CD4-positive, alpha-beta T cell treated with Interleukin-15 for 1 hour (primary cell): Measurements from ENCODE around the gene BTRC.

ENCODE experiments used
- DNase-seq: peaks from one replicate; pipeline ENCODE4 v3.0.0-alpha.2; 2020

The BTRC gene

GRCh38 chr10:101550965-101551364 is 197.0 kb downstream of the BTRC start:
- DNase-seq: no peak

GRCh38 chr10:101552442-101552841 is 198.5 kb downstream of the BTRC start:
- DNase-seq: no peak

GRCh38 chr10:101557541-101557940 is 203.6 kb downstream of the BTRC start:
- no peak for DNase-seq

- DNase-seq: no peak
These were observed 204.2 kb downstream of the BTRC start for GRCh38 chr10:101558204-101558603.

GRCh38 chr10:101558671-101559595 is 205.0 kb downstream of the BTRC start:
- no peak for DNase-seq

- DNase-seq: no peak
These were observed 205.8 kb downstream of the BTRC start for GRCh38 chr10:101559596-101560297.

GRCh38 chr10:101560298-101561067 is 206.5 kb downstream of the BTRC start:
- DNase-seq: no peak

GRCh38 chr10:101561068-101561915 is 207.3 kb downstream of the BTRC start:
- no peak for DNase-seq

- no peak for DNase-seq
These were observed 208.3 kb downstream of the BTRC start for GRCh38 chr10:101562231-101562630.

- peak; percentile 6 for DNase-seq
These were observed 209.0 kb downstream of the BTRC start for GRCh38 chr10:101563007-101563406.

GRCh38 chr10:101563497-101564040 is 209.6 kb downstream of the BTRC start:
- DNase-seq: peak; percentile 7

GRCh38 chr10:101564490-101564991 is 210.6 kb downstream of the BTRC start:
- DNase-seq: peak; percentile 16

- peak; percentile 2 for DNase-seq
These were observed 211.5 kb downstream of the BTRC start for GRCh38 chr10:101565370-101565900.

GRCh38 chr10:101565936-101566332 is 212.0 kb downstream of the BTRC start:
- peak; percentile 12 for DNase-seq

GRCh38 chr10:101566333-101567164 is 212.6 kb downstream of the BTRC start:
- no peak for DNase-seq

GRCh38 chr10:101567165-101568006 is 213.4 kb downstream of the BTRC start:
- DNase-seq: peak; percentile 11

- DNase-seq: no peak
These were observed 214.2 kb downstream of the BTRC start for GRCh38 chr10:101568054-101568745.

GRCh38 chr10:101569323-101569621 is 215.3 kb downstream of the BTRC start:
- no peak for DNase-seq
